Measurements from ENCODE around the gene PLK1. TPM values are rescaled to one million over a fixed set of nuclear protein-coding genes. Genes with fewer than 3 reads are reported as not detected.

PLK1 gene
- total and polyA plus RNA-seq, 5 donors: 0.45 to 2.2 (median 2.0) TPM

DNA sequence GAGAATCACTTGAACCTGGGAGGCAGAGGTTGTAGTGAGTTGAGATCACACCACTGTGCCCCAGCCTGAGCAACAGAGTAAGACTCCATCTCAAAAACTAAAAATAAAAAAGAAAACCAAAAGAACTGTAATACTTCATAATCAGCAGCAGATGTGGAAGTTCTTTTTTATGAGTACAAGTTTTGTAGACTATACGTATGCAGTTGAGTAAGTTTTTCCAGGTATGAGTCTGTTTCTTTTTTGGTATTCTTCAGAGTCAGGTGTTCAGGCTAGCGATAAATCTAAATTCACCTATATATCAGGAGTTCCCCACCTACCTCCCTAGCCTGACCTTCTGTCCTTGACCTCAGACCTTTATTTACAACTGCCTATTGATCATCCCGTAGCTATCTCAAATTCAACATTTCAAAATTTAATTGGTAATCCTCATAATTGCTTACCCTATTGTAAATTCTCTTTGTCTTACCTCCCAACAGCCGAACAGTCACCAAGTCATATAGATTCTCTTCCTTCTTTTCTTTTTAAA is 26.7 kb upstream of the PLK1 start:
- Histone ChIP-seq H3K27me3 (ENCODE audit: control insufficient read depth, insufficient read depth) (no peaks in the 10 kb centered on the region), H3K27ac (ENCODE audit: low read length) (no peak overlapping the region), H3K4me1 (ENCODE audit: control insufficient read depth, insufficient read depth, low read length) (no peaks in the 10 kb centered on the region), H3K9me3 (ENCODE audit: control insufficient read depth, low read length) (no peaks in the 10 kb centered on the region), H3K4me3 (ENCODE audit: low read length) (no peak overlapping the region)
- ATAC-seq (no peak), DNase-seq (no peak)
- 98% methylated on average over 4 of the region's 4 CpGs for WGBS
- intact Hi-C loops (cut with DNase I): no loop called here

DNA sequence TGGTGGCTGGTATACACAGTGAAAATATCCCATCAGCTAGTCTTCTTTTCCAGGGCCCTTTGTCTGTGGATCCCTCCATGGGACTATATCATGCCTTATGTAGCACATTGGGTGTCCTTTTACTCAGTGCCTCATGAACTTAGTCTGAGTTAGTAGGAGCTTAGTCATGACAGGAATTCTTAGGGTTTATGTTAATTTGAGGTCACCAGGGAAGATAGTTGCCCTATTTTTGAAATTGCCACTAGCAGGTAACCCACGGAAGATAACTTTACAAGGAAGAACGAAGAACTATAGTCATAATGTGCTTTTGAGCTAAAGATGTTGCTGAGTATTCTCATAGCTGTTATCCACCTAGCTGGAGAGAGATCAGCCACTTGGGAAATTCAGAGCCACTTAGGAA is 14.8 kb upstream of the PLK1 start:
- H3K27ac ChIP-seq (ENCODE audit: low read length): no peak overlapping the region
- H3K27me3 ChIP-seq (ENCODE audit: control insufficient read depth, insufficient read depth): no peaks in the 10 kb centered on the region
- no peak for ATAC-seq
- intact Hi-C loops (cut with DNase I): no loop called here
- 95% methylated on average over 2 of the region's 2 CpGs for WGBS
- no peak overlapping the region for H3K4me3 ChIP-seq (ENCODE audit: low read length)
- H3K9me3 ChIP-seq (ENCODE audit: control insufficient read depth, low read length): no peaks in the 10 kb centered on the region
- no peak for DNase-seq
- H3K4me1 ChIP-seq (ENCODE audit: control insufficient read depth, insufficient read depth, low read length): no peaks in the 10 kb centered on the region

GRCh38 chr16:23666571-23667354 is 11.9 kb upstream of the PLK1 start:
- ATAC-seq: no peak
- no peaks in the 10 kb centered on the region for H3K9me3 ChIP-seq (ENCODE audit: control insufficient read depth, low read length)
- 83% methylated on average over 7 of the region's 7 CpGs for WGBS
- no peak overlapping the region for H3K27ac ChIP-seq (ENCODE audit: low read length)
- no peak overlapping the region for H3K4me3 ChIP-seq (ENCODE audit: low read length)
- DNase-seq: no peak
- no peaks in the 10 kb centered on the region for H3K27me3 ChIP-seq (ENCODE audit: control insufficient read depth, insufficient read depth)
- intact Hi-C loops (cut with DNase I): no loop called here
- H3K4me1 ChIP-seq (ENCODE audit: control insufficient read depth, insufficient read depth, low read length): no peaks in the 10 kb centered on the region

GRCh38 chr16:23667355-23667659 is 11.4 kb upstream of the PLK1 start:
- no peak overlapping the region for H3K27ac ChIP-seq (ENCODE audit: low read length)
- 92% methylated on average over 6 of the region's 6 CpGs for WGBS
- no peaks in the 10 kb centered on the region for H3K4me1 ChIP-seq (ENCODE audit: control insufficient read depth, insufficient read depth, low read length)
- H3K4me3 ChIP-seq (ENCODE audit: low read length): no peak overlapping the region
- H3K27me3 ChIP-seq (ENCODE audit: control insufficient read depth, insufficient read depth): no peaks in the 10 kb centered on the region
- H3K9me3 ChIP-seq (ENCODE audit: control insufficient read depth, low read length): no peaks in the 10 kb centered on the region
- ATAC-seq (no peak), DNase-seq (no peak)
- intact Hi-C loops (cut with DNase I): no loop called here

GRCh38 chr16:23668225-23668624 is 10.5 kb upstream of the PLK1 start:
- whole genome bisulfite sequencing: 87% methylated on average over 1 of the region's 1 CpG
- no peaks in the 10 kb centered on the region for H3K9me3 ChIP-seq (ENCODE audit: control insufficient read depth, low read length)
- no peaks in the 10 kb centered on the region for H3K4me1 ChIP-seq (ENCODE audit: control insufficient read depth, insufficient read depth, low read length)
- no peak for DNase-seq
- H3K4me3 ChIP-seq (ENCODE audit: low read length): no peak overlapping the region
- no peak for ATAC-seq
- no peaks in the 10 kb centered on the region for H3K27me3 ChIP-seq (ENCODE audit: control insufficient read depth, insufficient read depth)
- H3K27ac ChIP-seq (ENCODE audit: low read length): no peak overlapping the region
- intact Hi-C loops (cut with DNase I): no loop called here

DNA sequence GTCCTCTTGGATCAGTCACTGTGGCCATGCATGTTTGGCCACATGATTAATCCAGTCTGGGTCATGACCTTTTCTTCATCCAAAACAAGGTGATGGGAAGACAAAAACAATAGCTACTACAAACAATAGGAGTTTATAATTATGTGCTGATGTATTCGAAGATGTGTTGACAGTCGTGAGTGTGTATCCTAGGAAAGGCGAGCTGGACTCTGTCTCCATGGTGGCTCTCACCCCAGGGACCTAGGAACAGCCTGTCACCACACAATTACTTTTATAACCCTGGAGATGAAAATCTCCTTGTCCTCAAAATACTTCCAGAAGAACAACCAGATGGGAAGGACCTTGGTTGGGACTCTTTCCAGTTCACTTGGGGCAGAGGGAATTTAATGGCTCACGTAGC is 9.8 kb upstream of the PLK1 start:
- no peak for ATAC-seq
- Histone ChIP-seq H3K9me3 (ENCODE audit: control insufficient read depth, low read length) (no peaks in the 10 kb centered on the region), H3K27ac (ENCODE audit: low read length) (no peak overlapping the region), H3K27me3 (ENCODE audit: control insufficient read depth, insufficient read depth) (no peaks in the 10 kb centered on the region), H3K4me1 (ENCODE audit: control insufficient read depth, insufficient read depth, low read length) (no peaks in the 10 kb centered on the region), H3K4me3 (ENCODE audit: low read length) (no peak overlapping the region)
- 81% methylated on average over 4 of the region's 4 CpGs for whole genome bisulfite sequencing
- no peak for DNase-seq
- intact Hi-C loops (cut with DNase I): no loop called here

DNA sequence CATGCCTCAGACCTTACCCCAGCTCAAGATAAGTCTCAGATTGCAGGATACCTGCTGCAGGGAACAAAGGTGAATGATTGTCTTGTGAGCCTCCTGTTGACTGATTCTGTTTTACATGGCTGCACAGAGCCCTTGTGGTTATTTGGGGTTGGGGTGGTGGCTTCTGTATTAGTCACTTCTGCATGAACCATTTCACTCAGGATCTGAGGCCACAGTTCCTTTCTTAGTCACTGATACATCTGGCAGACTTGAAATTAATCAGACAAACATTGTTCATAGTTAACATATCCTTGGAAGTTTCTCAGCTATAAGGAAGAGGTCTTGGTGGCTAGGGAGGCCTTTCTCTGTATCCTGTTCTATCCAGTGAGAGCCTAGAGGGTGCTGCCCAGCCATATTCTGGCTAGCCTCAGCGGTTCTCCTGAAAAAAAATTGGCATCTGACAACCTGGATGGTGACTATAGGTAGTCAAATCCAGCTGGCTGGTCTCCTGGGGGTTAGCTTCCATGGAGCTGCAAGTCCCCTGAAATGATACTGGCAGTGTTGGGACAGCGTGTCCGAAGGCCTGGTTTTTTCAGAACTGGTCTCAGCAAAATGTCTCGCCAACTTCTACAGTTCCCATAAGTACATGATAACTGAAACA is 8.4 kb upstream of the PLK1 start:
- DNase-seq: no peak
- intact Hi-C loops (cut with DNase I): no loop called here

GRCh38 chr16:23673971-23674614 is 4.6 kb upstream of the PLK1 start:
- Histone ChIP-seq H3K4me1 (ENCODE audit: control insufficient read depth, insufficient read depth, low read length) (peaks cover 2% of the 10 kb centered on the region), H3K27me3 (ENCODE audit: control insufficient read depth, insufficient read depth) (no peaks in the 10 kb centered on the region), H3K27ac (ENCODE audit: low read length) (no peak overlapping the region), H3K9me3 (ENCODE audit: control insufficient read depth, low read length) (no peaks in the 10 kb centered on the region), H3K4me3 (ENCODE audit: low read length) (no peak overlapping the region)
- intact Hi-C loops (cut with DNase I): no loop called here
- DNase-seq (no peak), ATAC-seq (no peak)
- 60% methylated on average over 8 of the region's 8 CpGs for WGBS

More for the DNA sequence above, 8.4 kb upstream of the PLK1 start:
- Histone ChIP-seq H3K9me3 (ENCODE audit: control insufficient read depth, low read length) (no peaks in the 10 kb centered on the region), H3K4me3 (ENCODE audit: low read length) (no peak overlapping the region), H3K27me3 (ENCODE audit: control insufficient read depth, insufficient read depth) (no peaks in the 10 kb centered on the region), H3K4me1 (ENCODE audit: control insufficient read depth, insufficient read depth, low read length) (no peaks in the 10 kb centered on the region), H3K27ac (ENCODE audit: low read length) (no peak overlapping the region)
- WGBS: 92% methylated on average over 4 of the region's 4 CpGs
- no peak for ATAC-seq

DNA sequence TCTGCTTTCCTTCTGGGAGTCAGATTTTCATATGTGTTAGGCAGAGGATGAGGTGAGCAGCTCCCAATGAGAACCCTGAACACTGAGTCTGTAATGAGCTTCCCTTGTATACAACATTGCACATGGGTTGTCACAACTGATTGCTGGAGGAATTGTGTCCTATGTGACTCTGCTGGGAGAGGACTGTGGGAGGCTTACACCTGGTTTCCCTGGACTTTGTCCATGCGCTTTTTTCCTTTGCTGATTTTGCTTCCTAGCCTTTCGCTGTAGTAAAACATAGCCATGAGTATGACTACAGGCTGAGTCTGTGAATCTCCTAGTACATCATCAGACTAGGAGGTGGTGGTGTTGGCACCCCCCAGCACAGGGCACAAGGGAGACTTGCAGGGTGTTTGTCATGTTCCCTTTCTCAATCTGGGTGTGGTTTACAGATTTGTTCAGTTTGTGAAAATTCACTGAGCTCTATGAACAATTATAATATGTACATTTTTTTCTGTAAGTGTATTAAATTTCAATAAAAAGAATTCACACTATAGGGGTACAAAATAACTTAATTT is 1.7 kb upstream of the PLK1 start:
- Histone ChIP-seq H3K4me1 (ENCODE audit: control insufficient read depth, insufficient read depth, low read length) (peaks cover 2% of the 10 kb centered on the region), H3K27me3 (ENCODE audit: control insufficient read depth, insufficient read depth) (no peaks in the 10 kb centered on the region), H3K27ac (ENCODE audit: low read length) (no peak overlapping the region), H3K9me3 (ENCODE audit: control insufficient read depth, low read length) (no peaks in the 10 kb centered on the region), H3K4me3 (ENCODE audit: low read length) (no peak overlapping the region)
- ATAC-seq: no peak
- 96% methylated on average over 2 of the region's 2 CpGs for WGBS
- no peak for DNase-seq
- intact Hi-C loops (cut with DNase I): no loop called here

GRCh38 chr16:23679274-23679985 is 741 bp downstream of the PLK1 start:
- H3K4me1 ChIP-seq (ENCODE audit: control insufficient read depth, insufficient read depth, low read length): peaks cover 2% of the 10 kb centered on the region
- ATAC-seq: peak in 1 of 2 donors; percentile 22
- no peaks in the 10 kb centered on the region for H3K27me3 ChIP-seq (ENCODE audit: control insufficient read depth, insufficient read depth)
- DNase-seq: peak in 2 of 3 donors; percentile 56 to 57
- peak overlapping the region; percentile 73 for H3K4me3 ChIP-seq (ENCODE audit: low read length)
- WGBS: 12% methylated on average over 24 of the region's 24 CpGs
- H3K9me3 ChIP-seq (ENCODE audit: control insufficient read depth, low read length): no peaks in the 10 kb centered on the region
- H3K27ac ChIP-seq (ENCODE audit: low read length): no peak overlapping the region
- intact Hi-C loops (cut with DNase I): no loop called here

DNA sequence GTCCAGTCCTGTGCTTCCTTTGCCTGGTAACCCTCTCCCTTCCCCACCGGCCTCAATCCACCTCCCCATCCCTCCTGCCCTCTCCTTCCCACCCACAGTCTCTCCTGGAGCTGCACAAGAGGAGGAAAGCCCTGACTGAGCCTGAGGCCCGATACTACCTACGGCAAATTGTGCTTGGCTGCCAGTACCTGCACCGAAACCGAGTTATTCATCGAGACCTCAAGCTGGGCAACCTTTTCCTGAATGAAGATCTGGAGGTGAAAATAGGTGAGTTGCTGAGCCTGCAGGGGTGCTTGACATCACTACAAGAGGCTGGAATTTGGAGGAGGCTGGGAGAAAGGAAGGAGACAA is 1.3 kb downstream of the PLK1 start:
- H3K4me3 ChIP-seq (ENCODE audit: low read length): no peak overlapping the region
- no peaks in the 10 kb centered on the region for H3K9me3 ChIP-seq (ENCODE audit: control insufficient read depth, low read length)
- no peak for ATAC-seq
- H3K27me3 ChIP-seq (ENCODE audit: control insufficient read depth, insufficient read depth): no peaks in the 10 kb centered on the region
- H3K27ac ChIP-seq (ENCODE audit: low read length): no peak overlapping the region
- peaks cover 2% of the 10 kb centered on the region for H3K4me1 ChIP-seq (ENCODE audit: control insufficient read depth, insufficient read depth, low read length)
- DNase-seq: no peak
- intact Hi-C loops (cut with DNase I): no loop called here
- 51% methylated on average over 6 of the region's 6 CpGs for WGBS

Measured in right cardiac atrium (tissue), 5 donors.